GM19351 (cell line): ENCODE data around the gene THEMIS.
"Not testable (repeated sequence)": the region's sequence is repeated elsewhere in the genome, so short reads cannot be mapped to it uniquely, and the experiment has no call there.

ENCODE experiments used
- ATAC-seq: cut with Tn5 transposase; IDR thresholded peaks from one replicate; pipeline ENCODE4 v1.9.1; 2021; ENCODE audit warnings: mild to moderate bottlenecking, moderate library complexity; ENCODE audit not compliant: unreplicated experiment

THEMIS gene

GRCh38 chr6:127738423-127738822 lies 162.4 kb downstream of the THEMIS start:
- ATAC-seq = no peak

GRCh38 chr6:127737768-127738167 lies 163.1 kb downstream of the THEMIS start:
- no peak for ATAC-seq

GRCh38 chr6:127737009-127737486 lies 163.8 kb downstream of the THEMIS start:
- ATAC-seq = peak; percentile 95

- no peak for ATAC-seq
These were observed 167.9 kb downstream of the THEMIS start for GRCh38 chr6:127732927-127733326.

GRCh38 chr6:127727260-127727953 lies 173.5 kb downstream of the THEMIS start:
- ATAC-seq = no peak

- ATAC-seq = no peak
These were observed 175.0 kb downstream of the THEMIS start for GRCh38 chr6:127725821-127726220.

GRCh38 chr6:127718694-127719093 lies 182.2 kb downstream of the THEMIS start:
- no peak for ATAC-seq

- ATAC-seq = no peak
These were observed 183.5 kb downstream of the THEMIS start for GRCh38 chr6:127717384-127717783.

GRCh38 chr6:127716465-127716864 lies 184.4 kb downstream of the THEMIS start:
- ATAC-seq = no peak

GRCh38 chr6:127710668-127711067 lies 190.2 kb downstream of the THEMIS start:
- no peak for ATAC-seq

- ATAC-seq = no peak
These were observed 194.6 kb downstream of the THEMIS start for GRCh38 chr6:127706216-127706615.

GRCh38 chr6:127695108-127695507 lies 205.8 kb downstream of the THEMIS start:
- no peak for ATAC-seq

- ATAC-seq = no peak
These were observed 209.7 kb downstream of the THEMIS start for GRCh38 chr6:127691146-127691545.

- ATAC-seq = no peak
These were observed 210.3 kb downstream of the THEMIS start for GRCh38 chr6:127690588-127690987.

- no peak for ATAC-seq
These were observed 210.8 kb downstream of the THEMIS start for GRCh38 chr6:127690092-127690491.

GRCh38 chr6:127687490-127687889 lies 213.4 kb downstream of the THEMIS start:
- not testable (repeated sequence) for ATAC-seq

- no peak for ATAC-seq
These were observed 214.8 kb downstream of the THEMIS start for GRCh38 chr6:127686084-127686483.

- no peak for ATAC-seq
These were observed 216.4 kb downstream of the THEMIS start for GRCh38 chr6:127684501-127684900.
